ENCODE data around the gene SBDS.
A peak's percentile ranks its signal among the peaks of the same experiment; 100 is the strongest.
"Not testable (repeated sequence)": the region's sequence is repeated elsewhere in the genome, so short reads cannot be mapped to it uniquely, and the experiment has no call there.

The SBDS gene

DNA sequence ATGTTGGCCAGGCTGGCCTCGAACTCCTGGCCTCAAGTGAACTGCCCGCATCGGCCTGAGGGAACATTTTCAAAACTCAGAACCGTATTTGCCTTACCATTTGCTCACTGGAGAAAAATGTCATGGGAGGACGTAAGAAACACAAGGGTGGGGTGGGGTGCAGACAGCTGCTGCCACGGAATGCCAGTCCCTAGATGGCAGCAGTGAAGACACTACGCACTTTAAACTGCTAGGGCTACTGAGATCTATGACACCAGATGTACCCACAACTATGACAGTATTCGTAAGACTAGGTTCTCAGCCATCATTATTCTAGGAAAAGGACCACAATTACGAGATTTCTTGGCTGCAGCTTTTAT lies 716 bp downstream of the SBDS start:
- DNase-seq = peak; percentile 22

DNA sequence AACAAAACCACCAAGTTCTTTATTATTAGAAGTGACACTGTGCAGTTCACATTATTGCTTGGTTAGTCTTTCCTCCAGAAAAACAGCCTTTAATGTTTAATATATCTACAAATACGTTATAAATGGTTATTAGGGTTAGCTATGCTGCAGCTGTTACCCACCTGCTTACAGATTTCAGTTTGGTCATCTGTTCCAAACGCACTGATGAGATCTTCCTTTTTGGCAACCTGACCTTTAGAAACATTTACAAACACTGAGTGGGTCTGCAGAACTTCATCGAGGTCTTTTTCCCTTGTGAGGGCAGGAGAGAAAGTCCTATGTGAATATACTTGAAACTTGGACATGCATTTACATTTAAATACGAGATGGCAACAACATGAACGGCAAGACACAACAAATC lies 1.3 kb downstream of the SBDS start:
- DNase-seq = not testable (repeated sequence)

DNA sequence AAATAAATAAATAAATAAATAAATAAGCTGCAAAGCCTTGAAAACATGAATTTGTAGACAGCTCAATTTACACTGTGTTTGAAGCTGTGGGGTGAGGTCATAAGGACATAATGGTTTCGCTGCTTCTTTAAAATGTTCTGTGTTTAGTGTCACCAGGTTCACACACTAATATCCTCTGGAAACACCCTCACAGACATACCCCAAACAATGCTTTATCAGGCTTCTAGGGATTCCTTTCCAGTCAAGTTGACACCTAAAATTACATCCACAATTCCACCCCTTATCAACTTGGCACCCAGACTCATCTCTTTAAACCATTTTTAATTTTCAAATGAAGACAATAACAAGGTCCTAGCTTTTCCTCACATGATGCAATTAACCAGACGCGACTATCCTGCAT lies 5.8 kb downstream of the SBDS start:
- DNase-seq = not testable (repeated sequence)

DNA sequence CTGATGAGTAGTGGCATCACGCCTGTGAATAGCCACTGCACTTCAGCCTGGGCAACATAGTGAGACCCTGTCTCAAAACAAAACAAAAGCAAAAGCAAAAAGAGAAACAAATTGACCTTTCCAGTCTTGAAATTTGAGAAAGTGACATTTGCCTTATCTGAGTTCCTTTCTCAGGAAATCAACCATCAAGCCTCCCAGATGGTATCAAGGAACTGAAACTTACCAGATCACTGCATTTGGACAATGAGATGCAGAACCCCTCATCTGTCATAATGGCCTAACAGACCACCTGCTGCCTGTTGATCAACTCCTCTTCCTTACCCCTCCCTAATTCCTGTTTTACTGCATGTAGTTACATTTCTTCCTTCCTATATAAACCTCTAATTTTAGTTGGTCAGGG lies 15.1 kb downstream of the SBDS start:
- not testable (repeated sequence) for DNase-seq

DNA sequence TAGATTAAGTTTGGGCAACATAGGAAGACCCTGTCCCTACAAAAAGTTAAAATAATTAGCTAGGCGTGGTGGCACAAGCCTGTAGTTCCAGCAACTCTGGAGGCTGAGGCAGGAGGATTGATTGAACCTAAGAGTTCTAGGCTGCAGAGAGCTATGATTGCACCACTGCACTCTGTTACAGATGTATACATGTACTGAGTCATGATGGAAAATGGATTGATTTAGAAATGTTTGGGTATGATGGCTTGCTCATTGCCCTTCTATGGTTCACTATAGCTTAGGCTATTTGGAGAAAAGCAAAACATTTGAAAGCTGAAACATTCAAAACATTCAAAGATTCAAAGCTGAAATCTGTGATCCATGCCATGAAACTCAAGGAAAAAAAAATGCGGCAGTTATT lies 16.4 kb downstream of the SBDS start:
- not testable (repeated sequence) for DNase-seq

DNA sequence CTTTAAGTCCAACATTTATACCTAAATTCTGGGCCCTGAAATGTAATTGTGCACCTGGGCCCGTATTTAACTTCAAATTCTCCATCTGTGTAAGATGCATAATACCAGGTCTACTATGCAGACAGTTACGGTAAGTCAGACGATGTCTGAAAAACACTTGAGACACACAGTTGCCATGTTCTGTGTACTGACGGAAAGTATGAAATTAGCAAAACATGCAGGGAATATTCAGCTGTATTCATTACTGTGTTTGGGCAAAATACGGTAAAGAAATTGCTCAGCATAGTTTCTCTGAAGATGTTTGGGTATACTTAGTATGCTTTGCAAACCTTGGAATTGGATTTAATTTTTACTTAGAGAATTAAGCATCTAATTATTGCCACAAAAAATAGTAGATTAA lies 17.1 kb downstream of the SBDS start:
- DNase-seq = not testable (repeated sequence)

DNA sequence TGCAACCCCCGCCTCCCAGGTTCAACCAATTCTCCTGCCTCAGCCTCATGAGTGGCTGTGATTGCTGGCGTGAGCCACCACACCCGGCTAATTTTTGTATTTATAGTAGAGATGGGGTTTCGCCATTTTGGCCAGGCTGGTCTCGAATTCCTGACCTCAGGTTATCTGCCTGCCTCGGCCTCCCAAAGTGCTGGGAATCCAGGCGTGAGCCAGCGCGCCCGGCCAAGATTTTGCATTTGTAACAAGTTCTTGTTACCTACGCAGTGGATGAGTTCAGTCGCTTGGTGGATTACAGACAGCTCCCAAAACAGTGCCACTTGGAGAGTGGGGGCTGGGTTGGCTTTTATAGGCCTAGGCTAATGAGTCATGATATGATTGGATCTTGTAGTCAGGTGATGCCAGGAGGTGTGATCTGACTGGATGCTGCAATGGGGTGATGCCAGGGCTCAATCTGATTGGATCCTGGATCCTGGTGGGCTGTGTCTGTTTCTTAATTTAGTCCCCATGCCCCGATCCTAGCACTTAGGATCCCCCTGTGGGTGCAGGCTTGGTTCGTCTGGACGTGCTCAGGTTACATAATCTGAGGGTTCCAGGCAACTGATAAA lies 20.3 kb downstream of the SBDS start:
- DNase-seq = no peak

DNA sequence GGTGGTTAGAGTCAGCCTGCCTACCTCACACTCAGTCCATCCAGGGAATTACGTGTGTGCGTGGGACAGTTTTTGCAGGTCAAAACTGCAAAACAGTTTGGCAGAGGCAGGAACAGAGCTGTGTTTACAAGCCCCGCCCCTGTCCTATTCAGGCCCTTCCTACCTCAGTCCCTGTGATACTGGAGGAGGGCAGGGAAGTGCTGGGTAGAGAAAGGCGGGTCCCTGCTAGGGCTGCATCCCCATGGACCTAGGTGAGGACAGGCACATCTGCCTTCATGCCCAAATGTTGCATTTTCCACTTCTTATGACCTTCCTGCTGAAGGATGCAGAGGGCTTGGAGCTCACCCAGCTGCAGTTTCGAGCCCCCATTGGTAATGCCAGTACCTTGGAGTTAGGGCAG lies 25.1 kb downstream of the SBDS start:
- DNase-seq = no peak

DNA sequence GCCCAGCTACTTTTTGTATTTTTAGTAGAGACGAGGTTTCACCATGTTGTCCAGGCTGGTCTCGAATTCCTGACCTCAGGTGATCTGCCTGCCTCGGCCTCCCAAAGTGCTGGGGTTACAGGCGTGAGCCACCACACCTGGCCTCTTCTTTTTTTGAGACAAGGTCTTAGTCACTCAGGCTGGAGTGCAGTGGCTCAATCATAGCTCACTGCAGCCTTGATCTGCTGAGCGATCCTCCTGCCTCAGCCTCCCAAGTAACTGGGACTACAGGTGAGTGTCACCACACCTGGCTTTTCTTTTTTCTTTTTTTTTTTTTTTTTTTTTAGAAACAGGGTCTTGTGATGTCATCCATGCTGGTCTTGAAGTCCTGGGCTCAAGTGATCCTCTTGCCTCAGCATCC lies 26.4 kb downstream of the SBDS start:
- DNase-seq = not testable (repeated sequence)

DNA sequence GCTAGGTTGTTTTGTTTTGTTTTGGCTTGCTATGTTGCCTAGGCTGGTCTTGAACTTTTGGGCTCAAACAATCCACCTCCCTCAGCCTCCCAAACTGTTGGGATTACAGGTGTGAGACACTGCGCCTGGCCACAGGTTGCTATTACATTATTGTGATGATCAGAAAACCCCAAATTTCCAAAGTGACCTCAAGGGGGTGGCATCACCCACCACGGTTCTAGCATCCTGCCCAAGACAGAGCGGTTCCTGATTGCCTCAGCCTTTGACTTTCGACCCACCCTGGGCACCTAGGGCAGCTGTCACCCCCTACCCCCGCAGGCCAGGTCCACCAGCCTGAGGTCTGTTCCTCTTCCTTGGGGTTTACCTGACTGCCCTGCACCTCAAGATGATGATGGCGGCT lies 28.4 kb downstream of the SBDS start:
- DNase-seq = no peak

DNA sequence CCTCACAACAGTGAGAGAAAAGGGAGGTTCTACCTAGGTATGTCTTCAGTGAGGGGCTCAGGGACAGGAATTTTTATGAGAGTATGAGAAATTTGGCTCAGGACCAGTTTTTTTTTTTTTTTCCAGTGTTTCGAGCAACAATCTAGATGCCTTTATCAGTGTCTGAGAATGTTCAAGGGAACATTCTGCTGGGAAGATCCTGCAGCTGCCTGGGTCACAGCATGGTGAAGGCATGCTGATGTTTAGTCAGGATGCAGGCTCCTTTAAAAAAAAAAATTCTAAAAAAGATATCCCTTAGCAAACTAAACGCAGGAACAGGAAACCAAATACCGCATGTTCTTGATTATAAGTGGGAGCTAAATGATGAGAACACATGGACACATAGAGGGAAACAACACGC lies 31.0 kb downstream of the SBDS start:
- DNase-seq = no peak

DNA sequence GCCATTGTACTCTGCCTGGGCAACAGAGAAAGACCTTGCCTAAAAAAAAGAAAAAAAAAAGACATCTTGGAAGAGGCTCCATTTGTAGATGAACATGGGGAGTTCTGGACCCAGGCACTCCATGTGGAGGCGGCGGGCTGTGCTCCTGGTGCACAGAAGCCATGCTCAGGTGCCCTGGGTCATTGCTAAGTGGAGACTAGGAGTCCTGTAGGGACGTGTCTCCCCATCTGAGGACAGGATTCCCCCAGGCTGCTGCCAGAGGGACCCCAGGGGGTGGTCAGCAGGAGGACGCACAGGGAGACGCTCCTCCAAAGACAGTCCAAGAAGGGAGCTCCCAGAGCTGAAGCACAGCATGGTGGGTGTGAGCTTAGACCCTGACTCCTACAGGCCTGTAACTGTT lies 34.3 kb downstream of the SBDS start:
- DNase-seq = no peak

DNA sequence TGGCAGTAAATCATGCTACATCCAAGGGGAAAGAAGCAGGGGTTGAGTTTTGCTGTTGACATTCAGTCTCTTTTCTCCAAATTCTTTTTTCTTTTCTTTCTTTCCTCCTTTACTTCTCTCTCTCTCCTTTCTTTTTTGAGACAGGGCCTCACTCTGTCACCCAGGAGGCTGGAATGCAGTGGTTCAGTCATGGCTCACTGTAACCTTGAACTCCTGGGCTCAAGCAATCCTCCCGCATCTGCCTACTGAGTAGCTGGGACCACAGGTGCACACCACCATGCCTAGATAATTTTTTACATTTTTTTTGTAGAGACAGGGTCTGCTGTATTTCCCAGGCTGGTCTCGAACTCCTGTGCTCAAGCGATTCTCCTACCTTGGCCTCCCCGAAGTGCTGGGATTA lies 35.2 kb downstream of the SBDS start:
- DNase-seq = no peak

DNA sequence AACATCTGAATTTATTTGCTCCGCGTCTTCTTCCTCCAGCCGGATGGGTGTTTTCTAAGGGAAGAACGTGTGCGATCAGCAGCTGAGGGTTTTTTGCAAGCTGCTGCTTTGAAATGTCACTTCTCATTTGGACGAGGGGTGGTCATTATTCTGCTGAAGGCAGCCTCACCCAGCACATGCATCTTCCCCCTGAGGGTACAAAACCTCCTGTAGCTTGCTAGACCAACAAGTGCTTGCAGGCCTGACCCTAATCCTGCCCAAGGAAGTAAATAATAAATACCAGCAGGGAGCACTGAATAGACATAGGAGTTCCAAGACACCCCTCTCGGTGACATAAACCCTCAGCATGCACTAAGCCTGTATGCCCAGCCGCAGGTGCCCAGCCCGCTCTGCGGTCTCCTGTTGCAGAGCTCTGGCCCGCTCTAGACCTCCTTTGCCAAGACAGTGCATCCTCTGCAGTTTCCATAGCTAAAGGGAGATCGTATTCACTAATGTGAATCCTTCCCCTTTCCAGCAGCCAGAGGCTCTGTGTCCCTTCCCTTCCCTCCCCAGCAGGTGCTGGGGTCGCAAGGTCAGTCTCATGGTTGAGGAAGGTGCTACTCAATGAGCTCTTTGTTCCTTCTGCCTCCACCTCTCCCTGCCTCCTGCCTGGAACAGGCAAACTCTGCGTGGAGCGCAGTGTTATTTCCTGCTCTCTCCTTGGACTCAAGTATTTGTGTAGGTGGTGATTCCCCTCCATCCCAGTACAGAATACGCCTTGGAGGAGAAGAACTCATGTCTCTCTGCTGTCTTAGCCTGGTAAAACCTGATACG lies 36.6 kb downstream of the SBDS start:
- no peak for DNase-seq

DNA sequence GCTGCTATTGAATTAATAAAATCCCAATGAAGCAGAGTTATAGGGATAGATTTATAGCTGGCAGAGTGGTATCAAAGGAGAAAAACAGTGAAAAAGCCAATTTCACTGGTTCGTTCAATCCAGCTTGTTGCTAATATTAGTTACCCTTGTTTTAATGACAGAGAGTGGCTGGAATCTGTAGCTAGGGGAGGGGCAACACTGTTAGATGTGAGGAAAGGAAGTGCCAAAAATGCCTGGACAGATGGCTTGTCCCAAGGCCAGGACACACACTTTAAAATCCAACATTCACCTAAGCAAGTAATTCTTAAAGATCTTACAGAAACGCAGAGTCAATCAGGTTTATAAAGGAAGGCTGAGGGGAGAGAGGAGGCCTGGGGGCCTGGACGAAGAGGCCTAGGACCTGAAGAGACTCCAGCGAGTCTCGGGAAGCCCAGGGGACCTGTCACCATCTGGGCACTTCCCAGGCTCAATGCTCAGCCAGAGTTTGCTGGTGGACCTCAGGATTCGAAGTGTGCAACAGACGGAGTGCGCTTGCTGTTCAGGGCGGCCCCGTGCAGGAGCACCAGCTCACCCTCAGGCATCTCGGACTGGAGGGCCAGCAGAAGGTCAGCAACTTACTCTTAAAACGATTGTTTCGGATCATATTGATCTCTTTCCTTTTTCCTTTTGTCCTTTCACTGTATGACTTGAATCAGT lies 37.6 kb downstream of the SBDS start:
- DNase-seq = no peak

DNA sequence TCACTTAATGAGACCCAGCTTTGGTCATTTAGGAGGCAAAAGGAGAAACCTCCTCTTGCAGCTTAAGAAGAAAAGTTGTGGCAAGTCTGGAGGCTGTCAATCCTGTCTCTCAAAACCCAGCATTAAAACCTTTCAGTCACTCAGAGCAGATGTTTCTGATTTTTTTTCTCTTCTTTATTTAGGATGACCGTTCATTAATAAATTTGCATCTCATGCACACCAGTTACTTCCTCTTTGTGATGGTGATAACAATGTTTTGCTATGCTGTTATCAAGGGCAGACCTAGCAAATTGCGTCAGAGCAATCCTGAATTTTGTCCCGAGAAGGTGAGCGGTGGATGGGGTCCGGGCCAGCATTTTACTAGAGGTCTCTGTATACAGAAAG lies 42.4 kb downstream of the SBDS start:
- no peak for DNase-seq

DNA sequence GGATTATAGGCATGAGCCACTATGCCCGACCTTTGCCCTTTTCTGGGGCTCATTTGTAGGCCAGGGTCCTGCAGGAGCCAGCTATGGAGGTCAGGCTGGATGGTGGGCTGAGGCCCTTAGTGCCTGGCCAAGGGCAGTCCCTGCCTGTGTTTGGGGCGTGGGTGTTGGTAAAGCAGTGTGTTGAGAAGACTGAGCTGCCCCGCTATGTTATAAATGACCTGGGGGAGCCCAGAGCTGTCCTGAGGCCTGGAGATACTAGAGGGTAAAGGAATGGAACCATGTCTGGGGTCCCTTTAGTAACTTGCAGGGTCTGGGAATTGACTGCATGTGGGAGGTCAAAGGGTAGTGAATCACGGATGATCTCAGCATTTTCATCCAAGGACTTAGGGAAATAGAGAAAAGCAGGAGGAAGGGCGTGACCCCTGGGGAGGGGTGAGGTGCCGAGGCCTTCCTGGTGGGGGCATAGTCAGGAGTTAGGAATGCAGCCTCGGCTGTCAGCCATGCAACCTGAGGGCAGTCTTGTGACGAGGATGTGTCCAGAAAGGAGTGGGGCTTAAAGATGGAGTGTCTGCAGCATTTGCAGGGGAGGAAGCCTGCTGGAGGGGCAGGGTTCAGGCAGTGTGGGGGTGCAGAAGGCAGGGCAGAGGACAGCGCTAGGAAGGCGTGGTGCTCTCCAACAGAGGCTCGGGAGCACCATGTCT lies 42.9 kb downstream of the SBDS start:
- DNase-seq = no peak

DNA sequence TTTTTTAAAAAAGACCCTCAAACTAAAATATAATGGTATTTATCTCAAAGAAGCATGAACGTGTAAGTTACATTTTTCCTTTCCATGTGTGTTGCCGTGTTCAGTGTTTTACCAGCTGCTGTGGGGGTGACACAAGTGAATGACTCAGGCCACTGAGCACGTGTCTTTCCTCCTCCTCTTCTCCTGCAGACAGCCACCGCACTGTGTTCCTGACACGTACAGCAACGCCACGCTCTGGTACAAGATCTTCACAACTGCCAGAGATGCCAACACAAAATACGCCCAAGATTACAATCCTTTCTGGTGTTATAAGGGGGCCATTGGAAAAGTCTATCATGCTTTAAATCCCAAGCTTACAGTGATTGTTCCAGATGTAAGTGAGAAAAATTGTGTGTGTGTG lies 44.6 kb downstream of the SBDS start:
- no peak for DNase-seq

DNA sequence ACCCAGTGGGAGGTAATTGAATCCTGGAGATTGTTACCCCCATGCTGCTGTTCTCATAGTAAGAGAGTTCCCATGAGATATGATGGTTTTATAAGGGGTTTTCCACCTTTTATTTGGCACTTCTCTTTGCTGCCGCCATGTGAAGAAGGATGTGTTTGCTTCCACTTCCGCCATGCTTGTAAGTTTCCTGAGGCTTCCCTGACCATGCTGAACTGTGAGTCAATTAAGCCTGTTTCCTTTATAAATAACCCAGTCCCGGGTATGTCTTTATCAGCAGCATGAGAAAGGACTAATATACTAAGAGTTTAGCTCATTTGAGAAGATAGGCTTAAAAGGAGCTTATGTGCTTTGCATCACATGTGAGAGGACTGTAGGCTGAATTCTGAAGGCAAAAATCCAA lies 45.1 kb downstream of the SBDS start:
- DNase-seq = no peak

DNA sequence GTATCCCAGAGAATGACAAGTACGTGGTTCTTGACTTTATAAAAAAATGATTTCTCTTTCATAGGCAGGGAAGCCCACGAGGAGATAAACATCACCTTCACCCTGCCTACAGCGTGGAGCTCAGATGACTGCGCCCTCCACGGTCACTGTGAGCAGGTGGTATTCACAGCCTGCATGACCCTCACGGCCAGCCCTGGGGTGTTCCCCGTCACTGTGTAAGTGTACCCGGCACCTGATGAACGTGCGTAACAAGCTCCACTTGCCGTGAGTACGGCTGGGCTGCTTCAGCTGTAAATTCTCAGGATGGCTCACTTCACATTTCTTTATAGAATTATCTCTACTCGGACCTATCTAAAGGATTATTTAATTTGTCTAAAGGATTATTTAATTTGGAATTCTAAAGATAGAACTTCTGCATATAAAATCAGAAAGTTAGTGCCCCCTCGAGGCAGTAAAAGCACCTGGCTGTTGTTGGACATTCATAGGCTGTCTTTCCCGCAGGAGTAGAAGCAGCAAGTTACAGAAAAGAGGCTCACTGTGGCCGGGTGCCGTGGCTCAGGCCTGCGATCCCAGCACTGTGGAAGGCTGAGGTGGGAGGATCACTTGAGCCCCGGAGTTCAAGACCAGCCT lies 46.8 kb downstream of the SBDS start:
- no peak for DNase-seq

DNA sequence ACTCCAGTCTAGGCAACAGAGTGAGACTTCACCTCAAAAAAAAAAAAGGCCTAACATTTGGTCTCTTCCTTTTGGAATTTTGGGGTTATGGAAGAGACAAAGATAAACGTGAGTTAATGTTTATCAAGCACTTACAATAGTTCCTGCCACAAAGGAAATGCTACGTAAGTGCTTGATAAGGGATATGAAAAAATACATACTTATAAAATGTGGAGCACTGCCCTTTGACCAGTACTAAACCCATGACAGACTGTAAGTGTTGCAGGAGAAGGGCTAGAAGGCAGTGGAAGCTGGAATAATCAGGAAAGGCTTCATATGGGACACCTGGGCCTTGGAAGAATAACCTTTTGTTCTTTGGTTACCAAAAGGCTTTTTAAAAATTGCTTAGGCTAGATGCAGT lies 48.8 kb downstream of the SBDS start:
- no peak for DNase-seq

DNA sequence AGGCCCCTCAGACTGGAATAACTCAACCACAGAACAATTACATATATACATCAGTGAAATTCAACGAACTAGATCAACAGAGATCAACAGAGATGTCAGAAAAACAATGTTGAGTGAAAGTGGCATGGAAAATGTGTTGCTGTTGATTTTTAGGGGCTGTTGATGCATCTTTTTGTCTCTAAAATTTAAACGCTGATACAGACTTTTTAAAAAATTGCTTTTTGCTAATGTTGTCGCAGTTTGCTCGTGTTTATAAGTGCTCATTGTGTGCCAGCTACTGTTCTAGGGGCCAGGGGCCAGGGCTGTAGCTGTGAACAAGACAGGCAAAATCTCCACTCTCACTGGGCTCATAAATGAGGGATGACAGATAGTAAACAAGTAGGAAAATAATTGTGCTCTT lies 56.1 kb downstream of the SBDS start:
- DNase-seq = no peak

DNA sequence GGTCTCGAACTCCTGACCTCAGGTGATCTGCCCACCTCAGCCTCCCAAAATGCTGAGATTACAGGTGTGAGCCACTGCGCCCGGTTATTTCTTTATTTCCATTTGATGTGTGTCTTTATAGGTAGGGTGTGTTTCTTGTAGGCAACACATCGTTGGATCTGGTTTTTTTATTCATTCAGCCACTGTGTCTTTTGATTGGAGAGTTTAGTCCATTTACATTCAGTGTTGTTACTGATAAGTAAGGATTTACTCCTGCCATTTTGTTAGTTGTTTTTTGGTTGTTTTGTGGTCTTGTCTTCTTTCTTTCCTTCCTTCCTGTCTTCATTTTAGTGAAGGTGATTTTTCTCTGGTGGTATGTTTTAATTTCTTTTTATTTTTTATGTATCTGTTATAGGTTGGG lies 57.4 kb downstream of the SBDS start:
- DNase-seq = no peak

Measured in GDM1 (cell line).